Kidney capillary endothelial cell (primary cell): ENCODE data around the gene DAP.

ENCODE experiments used
- DNase-seq: peaks from one replicate; pipeline ENCODE4 v3.0.0-alpha.2; 2018; ENCODE audit warnings: low spot score

The DAP gene

GRCh38 chr5:10709409-10709808 lies 51.6 kb downstream of the DAP start:
- DNase-seq, result no peak

- DNase-seq, result no peak
These were observed 52.7 kb downstream of the DAP start for GRCh38 chr5:10708189-10708944.

- no peak for DNase-seq
These were observed 53.6 kb downstream of the DAP start for GRCh38 chr5:10707198-10708142.

GRCh38 chr5:10706326-10706725 lies 54.7 kb downstream of the DAP start:
- DNase-seq, result no peak

- no peak for DNase-seq
These were observed 55.3 kb downstream of the DAP start for GRCh38 chr5:10705747-10706146.

GRCh38 chr5:10704949-10705621 lies 55.9 kb downstream of the DAP start:
- peak; percentile 90 for DNase-seq

GRCh38 chr5:10703676-10704075 lies 57.4 kb downstream of the DAP start:
- DNase-seq, result no peak

- no peak for DNase-seq
These were observed 58.0 kb downstream of the DAP start for GRCh38 chr5:10702911-10703491.

GRCh38 chr5:10702040-10702629 lies 58.9 kb downstream of the DAP start:
- no peak for DNase-seq

- DNase-seq, result no peak
These were observed 59.4 kb downstream of the DAP start for GRCh38 chr5:10701567-10702039.

- no peak for DNase-seq
These were observed 60.5 kb downstream of the DAP start for GRCh38 chr5:10700516-10700915.

- no peak for DNase-seq
These were observed 61.0 kb downstream of the DAP start for GRCh38 chr5:10699987-10700386.

- no peak for DNase-seq
These were observed 61.7 kb downstream of the DAP start for GRCh38 chr5:10699281-10699874.

- no peak for DNase-seq
These were observed 65.1 kb downstream of the DAP start for GRCh38 chr5:10695759-10696543.

- peak; percentile 60 for DNase-seq
These were observed 65.9 kb downstream of the DAP start for GRCh38 chr5:10695055-10695649.

GRCh38 chr5:10691826-10692785 lies 68.9 kb downstream of the DAP start:
- no peak for DNase-seq

- DNase-seq, result no peak
These were observed 70.3 kb downstream of the DAP start for GRCh38 chr5:10690460-10691440.
